NB4 (cell line): ENCODE data around the gene AGAP1.

Experiments
- DNase-seq: peaks from one replicate; pipeline ENCODE4 v3.0.0; 2010; ENCODE audit warnings: low read depth
- H3K4me3 ChIP-seq: one replicate; pipeline ENCODE4 v1.5.1; 2011; ENCODE audit warnings: mild to moderate bottlenecking, low read depth, low read length, moderate library complexity
- CTCF ChIP-seq: IDR thresholded peaks from one replicate; pipeline ENCODE4 v1.5.1; 2012; ENCODE audit warnings: low read depth, low read length
- MYC ChIP-seq: IDR thresholded peaks from 2 replicates; pipeline ENCODE4 v1.6.1; 2011; ENCODE audit warnings: low read depth, low read length
- POLR2A ChIP-seq: IDR thresholded peaks from 2 replicates; pipeline ENCODE4 v1.6.1; 2011; ENCODE audit warnings: mild to moderate bottlenecking; ENCODE audit not compliant: insufficient read length; ENCODE audit errors: extremely low read depth
- TF ChIP-seq, protein P1 (sequence below): IDR thresholded peaks from 2 replicates; pipeline ENCODE4 v1.6.1; 2011; ENCODE audit warnings: low read depth, low read length

Gene AGAP1

GRCh38 chr2:235526166-235526565 lies 32.3 kb downstream of the AGAP1 start:
- TF ChIP-seq CTCF (no peak), POLR2A (no peak), MYC (no peak)
- TF ChIP-seq, protein P1, sequence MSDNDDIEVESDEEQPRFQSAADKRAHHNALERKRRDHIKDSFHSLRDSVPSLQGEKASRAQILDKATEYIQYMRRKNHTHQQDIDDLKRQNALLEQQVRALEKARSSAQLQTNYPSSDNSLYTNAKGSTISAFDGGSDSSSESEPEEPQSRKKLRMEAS, result no peak
- H3K4me3 ChIP-seq, result no peak overlapping the region
- no peak for DNase-seq

GRCh38 chr2:235527806-235528469 lies 34.1 kb downstream of the AGAP1 start:
- H3K4me3 ChIP-seq, result no peak overlapping the region
- TF ChIP-seq POLR2A (no peak), MYC (no peak), CTCF (no peak)
- TF ChIP-seq, protein P1, result no peak
- DNase-seq, result no peak

DNA sequence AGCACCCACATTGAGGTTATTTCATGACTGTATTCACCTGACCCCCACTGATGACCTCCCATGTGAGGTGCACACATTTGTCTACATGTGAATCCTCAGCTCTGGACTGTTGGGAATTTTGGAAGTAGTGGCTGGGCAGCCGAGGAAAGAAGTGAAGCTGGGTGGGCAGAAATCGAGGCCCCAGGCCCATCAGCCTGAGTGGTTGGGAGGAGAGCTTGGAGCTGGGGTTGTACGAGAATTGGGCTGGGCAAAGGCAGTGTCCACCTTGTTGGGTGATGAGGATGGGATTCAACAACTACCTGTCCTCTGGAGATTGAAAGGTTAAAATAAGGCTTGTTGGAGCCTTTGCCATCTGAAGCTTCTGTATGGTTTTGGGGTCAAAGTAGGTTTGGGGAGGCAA lies 35.8 kb downstream of the AGAP1 start:
- no peak for TF ChIP-seq POLR2A
- TF ChIP-seq, protein P1, result no peak
- TF ChIP-seq MYC, result no peak
- no peak for TF ChIP-seq CTCF
- DNase-seq, result no peak

GRCh38 chr2:235530735-235531134 lies 36.9 kb downstream of the AGAP1 start:
- no peak for DNase-seq
- H3K4me3 ChIP-seq, result no peak overlapping the region
- no peak for TF ChIP-seq CTCF
- no peak for TF ChIP-seq MYC
- no peak for TF ChIP-seq POLR2A
- TF ChIP-seq, protein P1, result no peak

More for the DNA sequence above, 35.8 kb downstream of the AGAP1 start:
- no peak overlapping the region for H3K4me3 ChIP-seq

DNA sequence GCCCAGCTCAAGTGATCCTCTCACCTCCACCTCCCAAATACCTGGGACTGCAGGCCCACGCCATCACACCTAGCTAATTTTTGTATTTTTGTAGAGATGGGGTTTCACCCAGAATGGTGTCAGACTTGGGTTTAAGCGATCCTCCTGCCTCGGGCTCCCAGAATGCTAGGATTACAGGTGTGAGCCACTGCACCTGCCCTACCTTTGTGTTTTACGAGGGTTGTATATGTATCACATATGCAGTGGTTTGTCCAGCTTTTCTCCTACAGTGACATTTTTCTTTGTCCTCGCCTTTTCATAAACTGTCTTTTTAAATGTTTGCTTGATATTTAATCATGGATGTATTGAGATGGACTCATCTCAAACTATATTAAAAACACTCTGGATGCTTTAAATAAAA lies 38.5 kb downstream of the AGAP1 start:
- DNase-seq, result no peak
- no peak overlapping the region for H3K4me3 ChIP-seq
- TF ChIP-seq POLR2A (no peak), CTCF (no peak), MYC (no peak)
- TF ChIP-seq, protein P1, result no peak
